ENCODE measurements around the gene TSC2.
"Not testable (repeated sequence)": the region's sequence is repeated elsewhere in the genome, so short reads cannot be mapped to it uniquely, and the experiment has no call there.

TSC2 gene

DNA sequence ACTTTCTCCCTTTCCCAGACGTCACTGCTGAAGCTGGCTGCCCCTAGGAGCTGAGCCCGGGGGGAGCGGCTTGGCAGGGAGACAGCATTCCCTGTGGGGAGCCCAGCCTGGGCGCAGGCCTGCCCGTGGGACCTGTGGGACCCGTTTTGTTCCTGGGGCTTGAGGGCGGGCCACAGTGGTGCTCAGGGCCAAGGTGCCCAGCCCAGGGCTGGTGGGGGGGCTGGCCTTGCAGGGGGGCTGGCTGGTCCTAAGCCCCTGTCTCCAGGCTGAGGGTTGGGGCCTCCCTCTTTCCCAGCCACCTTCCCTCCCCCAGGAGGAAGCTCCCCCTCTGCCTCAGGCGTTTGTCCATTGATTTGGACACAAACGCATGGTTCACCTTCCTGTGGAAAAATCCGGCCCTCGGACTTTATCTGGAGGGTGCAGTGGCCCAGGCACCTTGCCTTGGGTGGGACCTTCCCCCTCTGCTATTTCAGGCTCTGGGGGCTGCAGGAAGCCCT is 16.7 kb upstream of the TSC2 start:
- DNase-seq = no peak

DNA sequence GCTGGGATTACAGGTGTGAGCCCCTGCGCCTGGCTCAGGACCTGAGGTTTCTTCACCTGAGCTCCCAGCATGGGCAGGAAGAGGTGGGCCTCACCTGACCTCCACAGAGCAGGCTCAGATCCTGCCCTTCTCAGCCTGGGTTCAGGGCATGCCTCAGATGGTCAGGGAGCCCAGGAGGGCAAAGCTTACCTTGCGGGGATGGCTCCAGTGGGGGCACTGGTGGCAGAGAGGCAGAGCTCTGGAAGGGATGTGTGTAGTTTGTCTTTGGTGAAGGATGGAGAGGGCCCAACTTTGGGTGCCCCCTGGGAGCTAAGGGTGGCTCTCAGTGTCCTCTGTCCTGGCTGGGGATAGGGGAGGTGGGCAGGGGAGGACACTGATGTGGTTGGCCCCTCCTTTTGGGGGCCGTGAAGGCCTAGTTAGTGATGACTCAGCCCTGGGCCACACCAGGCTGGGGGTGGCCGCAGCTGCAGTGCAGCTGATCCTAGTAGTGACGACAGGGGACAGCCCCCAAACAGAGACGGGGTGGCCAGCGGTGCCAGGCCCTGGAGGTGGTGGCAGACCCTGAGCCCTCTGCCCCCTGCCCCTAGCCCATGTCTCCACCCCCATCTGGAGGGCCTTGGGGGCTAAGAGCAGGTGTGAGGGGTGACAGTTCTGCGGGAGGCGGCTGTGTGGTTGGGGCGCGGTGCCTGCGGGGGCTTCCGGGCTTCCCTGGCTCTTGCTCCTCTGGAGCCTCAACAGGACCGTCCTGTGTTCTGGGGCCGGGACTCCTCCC is 15.3 kb upstream of the TSC2 start:
- no peak for DNase-seq

DNA sequence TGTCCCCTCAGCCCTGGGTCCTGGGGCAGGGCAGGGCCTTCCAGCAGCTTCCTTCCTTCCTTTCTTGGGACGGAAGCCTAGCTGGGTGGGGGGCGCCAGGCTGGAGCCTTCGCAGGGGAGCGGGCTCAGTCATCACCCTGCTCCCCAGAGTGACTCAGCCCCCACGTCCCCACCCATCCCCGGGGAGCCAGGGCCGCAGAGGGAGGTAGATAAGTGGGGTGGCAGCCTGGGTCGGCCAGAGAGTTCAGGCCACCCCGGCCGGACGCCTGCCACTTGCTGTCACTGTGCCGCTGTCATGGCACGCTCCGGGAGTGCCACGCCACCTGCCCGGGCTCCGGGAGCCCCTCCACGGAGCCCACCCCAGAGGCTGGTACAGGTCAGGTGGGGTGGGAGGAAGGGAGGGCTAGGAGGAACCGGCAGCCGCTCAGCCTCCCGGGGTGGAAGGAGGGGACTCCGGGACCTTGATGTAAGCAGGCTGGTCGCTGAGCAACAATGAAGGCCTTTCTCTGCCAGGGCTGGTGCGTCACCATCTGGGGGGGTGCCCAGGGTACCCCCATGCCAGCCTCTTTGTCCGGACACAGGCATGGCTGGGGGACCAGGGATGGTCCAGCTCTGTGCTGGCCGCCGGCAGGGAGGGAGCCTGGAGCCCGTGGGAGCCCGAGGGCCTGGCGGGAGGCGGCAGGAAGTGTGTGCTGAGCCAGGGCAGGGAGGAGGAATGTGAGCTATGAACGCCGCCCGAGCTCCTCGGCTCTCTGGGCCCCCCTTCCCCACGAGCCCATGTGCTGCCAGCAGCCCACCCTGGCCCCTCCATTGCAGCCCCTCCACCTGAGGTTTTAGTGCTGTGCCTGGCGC is 14.5 kb upstream of the TSC2 start:
- DNase-seq = no peak

DNA sequence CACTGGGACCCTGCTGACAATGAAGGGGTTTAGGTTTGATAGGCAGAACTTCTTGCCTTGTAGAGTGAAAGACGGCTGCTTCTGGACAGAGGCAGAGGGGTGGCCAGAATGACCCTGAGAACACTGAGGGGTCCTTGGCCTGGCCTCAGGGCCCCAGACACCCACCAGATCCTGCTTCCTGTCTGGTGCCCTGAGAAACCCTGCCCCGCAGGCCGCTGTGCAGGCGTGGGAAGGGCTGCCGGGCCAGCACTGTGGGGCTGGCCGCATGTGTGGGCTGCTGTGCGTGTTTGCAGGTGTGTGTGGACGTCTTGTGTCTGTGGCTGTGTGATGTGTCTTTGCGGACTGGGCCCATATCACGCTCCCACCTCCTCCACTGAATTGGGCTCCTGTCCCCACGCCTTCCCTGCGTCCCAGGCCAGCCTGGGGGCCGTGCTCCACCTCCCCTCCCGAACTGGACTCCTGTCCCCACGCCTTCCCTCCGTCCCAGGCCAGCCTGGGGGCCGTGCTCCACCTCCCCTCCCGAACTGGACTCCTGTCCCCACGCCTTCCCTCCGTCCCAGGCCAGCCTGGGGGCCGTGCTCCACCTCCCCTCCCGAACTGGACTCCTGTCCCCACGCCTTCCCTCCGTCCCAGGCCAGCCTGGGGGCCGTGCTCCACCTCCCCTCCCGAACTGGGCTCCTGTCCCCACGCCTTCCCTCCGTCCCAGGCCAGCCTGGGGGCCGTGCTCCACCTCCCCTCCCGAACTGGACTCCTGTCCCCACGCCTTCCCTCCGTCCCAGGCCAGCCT is 13.7 kb upstream of the TSC2 start:
- DNase-seq = not testable (repeated sequence)

DNA sequence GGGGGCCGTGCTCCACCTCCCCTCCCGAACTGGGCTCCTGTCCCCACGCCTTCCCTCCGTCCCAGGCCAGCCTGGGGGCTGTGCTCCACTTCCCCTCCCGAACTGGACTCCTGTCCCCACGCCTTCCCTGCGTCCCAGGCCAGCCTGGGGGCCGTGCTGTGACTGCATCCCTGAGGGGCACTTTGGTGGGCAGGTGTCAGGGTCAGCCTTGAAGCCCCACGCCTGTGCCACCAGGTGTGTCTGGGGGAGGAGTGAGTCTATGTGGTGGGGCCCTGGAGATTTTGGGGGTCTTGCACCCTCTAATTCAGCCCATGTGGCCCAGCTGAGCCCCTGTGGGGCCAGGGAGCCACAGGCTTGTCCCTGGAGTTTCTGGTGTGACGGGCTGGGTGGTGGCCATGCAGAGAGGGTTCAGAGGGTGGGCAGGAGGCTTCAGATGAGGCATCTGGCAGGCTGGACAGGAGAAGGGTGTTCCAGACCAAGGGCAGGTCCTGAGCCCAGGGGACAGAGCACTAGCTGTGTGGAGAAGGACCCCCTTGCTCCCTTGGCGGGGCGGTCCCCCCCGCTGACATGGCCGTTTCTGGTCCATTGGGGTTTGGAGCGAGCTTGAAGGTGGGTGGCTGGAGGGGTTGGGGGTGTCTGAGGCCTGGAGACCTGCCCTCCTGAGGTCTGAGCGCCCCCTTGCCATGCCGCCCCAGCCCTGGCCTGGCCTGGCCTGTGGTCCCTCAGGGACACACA is 12.9 kb upstream of the TSC2 start:
- DNase-seq = no peak

DNA sequence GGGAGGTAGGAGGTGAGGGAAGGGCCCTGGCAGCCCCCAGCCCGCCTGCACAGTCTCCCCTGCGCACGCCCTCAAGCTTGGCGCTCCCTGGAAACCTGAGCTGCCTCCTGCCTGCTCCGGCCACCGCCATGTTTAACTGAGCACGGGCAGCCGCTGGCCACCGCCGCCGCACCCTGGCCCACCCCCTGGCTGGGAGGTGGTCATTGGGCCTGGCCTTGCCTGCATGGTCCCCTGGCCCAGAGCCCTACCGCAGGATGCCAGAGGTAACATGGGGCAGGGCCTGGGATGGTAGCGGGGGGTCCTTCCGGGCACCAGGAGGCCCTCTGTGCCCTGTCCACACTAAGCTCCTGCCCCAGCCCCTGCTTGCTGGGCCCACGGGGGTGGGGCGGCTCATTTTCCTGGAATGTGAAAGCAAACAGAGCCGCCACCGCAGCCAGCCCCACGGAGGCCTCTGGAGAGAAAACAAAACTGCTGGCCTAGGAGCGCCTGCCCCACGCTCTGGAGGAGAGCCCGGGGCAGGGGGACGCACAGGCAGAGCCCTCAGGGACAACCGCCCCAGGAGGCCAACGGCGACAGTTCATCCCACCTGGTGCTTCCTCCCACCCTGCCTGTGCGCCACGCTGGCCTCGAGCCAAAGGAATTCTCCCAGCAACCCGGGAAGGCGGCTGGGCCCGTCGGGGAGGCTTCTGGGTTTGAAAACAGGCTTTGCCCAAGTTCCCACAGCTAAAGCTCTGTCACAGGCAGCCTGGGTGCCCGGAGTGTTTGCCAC is 12.2 kb upstream of the TSC2 start:
- no peak for DNase-seq

DNA sequence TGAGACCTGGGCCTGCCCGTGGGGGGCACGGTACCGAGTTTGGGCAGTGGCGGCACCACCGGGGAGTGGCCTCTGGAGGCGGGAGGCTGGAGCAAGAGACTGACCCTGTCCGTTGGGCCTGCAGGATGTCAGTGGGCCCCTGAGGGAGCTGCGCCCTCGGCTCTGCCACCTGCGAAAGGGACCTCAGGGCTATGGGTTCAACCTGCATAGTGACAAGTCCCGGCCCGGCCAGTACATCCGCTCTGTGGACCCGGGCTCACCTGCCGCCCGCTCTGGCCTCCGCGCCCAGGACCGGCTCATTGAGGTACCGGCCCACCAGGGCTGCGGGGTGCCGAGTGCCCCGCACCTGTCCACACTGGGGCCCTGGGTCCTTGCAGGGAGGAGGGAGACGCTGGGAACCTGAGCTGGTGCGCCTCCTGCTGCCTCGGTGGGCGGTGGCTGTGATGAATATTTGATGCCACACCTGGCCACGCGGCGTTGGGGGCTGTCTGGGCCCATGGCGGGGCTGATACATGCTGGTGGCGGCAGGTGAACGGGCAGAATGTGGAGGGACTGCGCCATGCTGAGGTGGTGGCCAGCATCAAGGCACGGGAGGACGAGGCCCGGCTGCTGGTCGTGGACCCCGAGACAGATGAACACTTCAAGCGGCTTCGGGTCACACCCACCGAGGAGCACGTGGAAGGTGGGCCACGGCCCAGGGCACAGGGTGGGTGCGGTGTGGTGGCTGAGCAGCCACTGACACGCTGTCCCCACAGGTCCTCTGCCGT is 11.4 kb upstream of the TSC2 start:
- DNase-seq = no peak

DNA sequence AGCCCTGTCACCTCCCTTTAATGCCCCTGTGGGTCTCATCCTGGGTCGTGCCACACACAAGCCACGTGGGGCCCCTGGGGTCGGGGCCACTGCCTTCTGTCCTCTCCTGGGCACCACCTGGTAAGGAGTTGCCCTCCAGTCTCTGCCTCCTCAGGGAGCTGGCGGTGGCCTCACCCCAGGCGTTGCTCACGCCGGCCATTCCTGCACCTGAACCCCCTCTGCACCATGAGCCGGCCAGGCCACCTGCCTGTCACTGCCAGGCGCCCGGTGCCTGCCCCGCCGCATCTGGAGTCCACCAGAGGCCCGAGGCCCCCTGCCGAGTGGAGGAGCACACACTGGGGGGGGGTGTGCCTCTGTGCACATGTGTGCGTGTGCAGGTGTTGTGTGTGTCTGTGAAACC is 10.7 kb upstream of the TSC2 start:
- no peak for DNase-seq

DNA sequence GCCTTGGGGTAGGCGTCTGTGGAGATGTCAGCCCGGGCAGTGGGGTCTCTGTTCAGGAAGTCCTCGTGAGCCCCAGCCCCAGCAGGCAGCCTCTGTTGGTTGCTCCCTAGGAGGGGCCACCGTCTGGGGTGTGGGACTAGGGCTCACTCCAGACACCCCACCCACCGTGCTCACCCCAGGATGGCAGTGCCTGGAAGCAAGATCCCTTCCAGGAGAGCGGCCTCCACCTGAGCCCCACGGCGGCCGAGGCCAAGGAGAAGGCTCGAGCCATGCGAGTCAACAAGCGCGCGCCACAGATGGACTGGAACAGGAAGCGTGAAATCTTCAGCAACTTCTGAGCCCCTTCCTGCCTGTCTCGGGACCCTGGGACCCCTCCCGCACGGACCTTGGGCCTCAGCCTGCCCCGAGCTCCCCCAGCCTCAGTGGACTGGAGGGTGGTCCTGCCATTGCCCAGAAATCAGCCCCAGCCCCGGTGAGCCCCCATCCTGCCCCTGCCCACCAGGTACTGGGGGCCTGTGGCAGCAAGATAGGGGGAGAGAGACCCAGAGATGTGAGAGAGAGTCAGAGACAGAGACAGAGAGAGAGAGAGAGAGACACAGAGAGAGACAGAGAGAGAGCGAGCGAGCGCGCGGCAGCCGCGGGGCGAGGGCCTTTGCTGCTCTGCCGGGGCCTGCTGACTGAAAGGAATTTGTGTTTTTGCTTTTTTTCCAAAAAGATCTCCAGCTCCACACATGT is 10.0 kb upstream of the TSC2 start:
- DNase-seq = no peak

DNA sequence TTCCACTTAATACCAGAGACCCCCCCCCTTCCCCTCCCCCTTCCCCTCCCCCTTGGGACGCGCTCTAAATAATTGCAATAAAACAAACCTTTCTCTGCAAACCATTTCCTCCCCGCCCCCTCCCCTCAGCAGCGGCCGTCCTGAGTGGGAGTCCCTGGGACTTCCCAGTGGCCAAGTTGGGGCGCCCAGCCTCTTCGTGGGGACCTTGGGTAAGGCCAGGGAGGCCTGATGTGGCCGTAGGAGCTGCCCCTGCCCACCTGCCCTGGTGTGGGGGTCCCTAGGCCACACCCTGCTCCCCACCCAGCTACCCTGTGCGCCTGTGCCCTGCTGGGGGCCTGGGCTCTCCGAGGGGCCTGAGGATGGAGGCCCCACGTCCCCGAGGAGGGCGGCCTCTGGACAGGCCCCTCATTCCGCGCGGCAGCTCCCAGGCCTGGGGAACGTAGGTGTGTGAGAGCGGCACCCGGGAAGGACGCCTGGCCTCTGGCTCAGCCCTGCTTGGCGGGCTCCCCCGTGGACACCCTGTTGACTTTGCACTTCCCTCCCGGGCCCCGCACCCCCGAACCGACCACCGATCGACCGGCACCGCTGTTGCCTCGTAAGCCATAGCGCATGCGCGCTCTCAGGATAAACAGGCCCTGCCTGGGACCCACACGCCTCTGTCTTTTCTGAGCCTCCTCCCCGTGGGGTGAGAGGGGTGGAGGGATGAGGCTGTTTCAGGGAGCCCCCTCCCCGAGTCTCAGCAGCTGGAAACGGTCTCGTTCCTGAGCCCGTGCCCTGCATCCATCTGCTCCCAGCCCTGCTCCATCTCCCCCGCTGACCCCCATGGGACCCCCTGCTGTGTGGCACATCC is 9.2 kb upstream of the TSC2 start:
- DNase-seq = no peak

DNA sequence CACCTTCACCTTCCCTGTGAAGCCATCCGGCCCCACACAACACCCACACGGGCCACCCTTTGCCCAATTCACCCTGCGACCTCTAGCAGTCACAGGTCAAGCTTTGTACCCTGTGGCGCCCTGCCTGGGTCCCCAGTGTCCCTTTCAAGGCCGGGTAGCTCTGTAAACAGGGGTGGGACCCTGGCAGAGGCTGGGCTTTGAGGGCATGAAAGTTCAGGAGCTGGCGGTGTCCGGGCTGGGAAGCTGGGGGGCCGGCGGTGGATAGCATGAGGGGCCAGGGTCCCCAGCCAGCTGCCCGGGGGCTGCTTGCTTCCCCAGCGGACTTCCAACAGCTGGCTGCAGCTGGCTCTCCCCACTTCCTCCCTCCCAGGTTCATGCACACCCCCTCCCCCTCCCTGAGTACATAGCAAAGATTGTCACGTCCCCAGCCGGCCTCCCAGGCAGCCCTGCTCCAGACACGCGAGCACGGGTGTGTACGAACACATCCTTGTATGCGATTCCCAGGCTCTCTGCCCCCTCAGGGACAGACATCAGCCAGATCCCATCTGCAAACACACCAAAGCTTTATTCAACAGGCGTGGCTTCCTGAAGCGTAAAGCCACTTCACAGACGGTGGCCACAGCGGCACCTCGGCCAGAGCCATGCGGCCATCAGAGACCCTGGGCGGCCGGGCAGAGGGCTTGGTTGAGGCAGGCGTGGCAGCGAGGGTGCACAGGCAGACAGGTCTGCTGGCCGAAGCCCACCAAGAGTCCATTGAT is 8.3 kb upstream of the TSC2 start:
- no peak for DNase-seq

DNA sequence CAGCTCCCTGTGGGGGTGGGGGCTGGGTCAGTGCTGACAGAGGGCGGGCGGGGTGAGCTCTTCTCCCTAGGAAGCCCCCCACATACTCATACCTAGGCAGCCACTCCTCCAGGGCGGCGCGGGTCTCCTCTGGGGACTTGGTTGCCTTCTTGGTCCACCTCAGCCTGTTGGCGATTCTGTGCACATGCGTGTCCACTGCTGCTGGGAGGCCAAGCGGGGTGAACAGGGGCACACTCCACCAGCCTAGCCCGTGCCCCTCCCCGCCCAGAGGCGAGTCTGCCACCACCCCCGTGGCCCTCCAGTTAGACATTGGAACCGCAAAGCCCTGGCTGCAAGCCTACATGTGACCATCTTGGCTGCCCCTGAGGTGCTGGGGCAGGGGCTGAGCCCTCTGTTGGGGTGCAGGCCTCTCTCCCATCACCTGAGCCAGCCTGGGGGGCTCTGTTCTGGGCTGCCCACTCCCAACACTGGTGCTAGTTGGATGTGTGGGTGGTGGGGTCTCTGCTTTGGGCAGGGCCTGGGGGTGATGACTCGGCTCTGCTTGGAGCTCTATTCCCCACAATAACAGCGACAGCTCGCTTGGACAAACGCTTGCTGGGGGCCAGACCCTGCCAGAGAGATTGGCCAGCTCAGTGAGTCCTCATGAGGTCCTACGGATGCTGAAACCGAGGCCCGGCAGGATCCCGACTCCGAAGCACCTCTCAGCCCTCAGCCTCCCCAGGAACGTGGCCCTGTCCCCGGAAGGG is 7.6 kb upstream of the TSC2 start:
- no peak for DNase-seq

DNA sequence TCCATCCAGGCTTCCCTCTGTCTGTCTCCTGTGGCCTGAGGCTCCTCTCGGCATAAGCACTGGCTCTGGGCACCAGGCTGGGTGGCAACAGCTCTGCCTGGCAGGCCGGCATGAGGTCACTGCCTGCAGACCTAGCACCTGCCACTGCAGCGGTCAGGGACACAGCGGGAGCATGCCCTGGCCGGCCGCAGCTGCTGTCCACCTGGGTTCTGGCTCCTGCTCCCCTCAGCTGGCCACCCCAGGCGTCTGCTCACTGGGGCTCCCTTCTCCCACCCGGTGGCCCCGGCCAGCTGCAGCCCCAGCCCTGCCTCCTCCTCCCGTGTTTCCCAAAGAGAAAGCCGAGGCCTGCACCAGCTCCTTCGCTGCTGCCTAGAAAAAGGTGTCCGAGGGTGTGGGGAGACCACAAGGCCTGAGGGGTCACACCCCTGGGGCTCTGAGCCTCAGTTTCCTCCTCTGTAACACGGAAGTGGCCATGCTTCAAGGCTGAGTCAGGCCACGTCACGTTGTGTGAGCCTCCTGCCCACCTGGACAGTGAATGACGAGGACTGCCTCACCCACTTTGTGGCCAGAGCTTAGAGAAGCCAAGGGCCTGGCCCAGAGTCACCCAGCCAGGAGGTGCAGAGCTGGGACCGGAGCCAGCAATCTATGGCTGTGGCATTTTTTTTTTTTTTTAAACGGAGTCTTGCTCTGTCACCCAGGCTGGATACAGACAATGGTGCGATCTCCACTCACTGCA is 6.8 kb upstream of the TSC2 start:
- no peak for DNase-seq

DNA sequence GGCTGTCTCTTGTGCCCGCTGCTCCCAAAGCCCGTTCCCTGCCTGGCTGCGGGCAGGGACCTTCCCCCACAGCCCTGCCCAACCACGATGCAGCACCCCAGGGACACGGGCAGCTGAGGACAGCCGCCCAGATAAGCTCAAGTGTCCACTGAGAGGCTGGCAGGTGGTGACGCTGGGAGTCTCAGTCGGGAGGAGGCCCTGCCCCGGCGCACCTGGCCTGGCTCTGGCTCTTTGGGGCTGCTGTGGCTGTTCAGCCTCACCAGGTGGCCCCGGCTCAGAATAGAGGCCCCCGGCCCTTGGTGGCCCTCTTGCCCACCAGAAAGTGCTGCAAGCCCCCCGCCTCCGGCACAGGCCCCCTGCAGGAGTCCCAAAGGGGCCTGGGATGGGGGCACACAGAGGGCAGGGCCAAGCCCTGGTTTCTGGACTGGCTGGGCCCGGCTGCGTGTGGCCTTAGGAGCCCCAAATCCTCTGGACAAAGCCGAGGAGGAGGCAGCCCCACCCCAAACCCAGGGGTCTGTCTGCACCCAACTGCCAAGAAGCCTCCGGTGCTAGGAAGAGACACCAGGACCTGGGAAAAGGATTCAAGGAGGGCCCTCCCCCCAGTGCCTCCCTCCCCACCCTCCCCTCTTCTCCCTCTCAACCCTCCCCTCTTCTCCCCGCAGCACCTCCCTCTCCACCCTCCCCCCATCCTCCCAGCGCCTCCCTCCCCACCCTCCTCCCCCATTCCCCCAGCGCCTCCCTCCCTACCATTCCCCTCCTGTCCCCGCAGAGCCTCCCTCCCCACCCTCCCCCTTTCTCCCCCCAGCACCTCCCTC is 5.4 kb upstream of the TSC2 start:
- DNase-seq = no peak

DNA sequence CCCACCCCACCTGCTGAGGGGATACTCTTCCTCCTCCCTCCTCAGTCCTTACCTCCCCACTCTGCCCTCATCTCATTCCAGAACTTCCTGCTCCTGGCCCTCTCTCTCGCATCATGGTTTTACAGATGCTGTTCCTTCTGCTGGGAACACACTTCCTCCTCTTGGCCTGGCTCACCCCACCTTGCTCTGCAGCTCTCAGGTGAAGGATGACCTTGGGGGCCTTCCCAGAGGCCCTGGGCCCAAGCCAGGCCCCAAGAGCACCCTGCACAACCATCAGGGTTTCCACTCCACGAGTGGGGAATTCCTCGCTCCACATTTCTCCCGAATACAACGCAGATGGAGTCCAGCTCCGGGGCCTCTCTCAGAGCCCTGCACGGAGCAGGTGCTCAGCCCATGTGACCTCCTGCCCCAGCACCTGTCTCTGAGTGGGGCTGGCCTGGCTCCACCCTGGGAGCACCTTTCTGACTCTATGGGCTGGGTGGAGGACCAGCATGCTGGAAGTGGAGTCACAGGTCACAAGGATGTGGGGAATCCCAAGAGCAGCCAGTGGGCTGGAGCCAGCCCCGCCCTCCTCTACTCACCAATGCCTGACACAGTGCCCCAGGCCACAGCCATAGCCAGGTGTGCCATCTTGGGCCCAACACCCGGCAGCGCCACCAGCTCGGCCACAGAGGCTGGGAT is 4.7 kb upstream of the TSC2 start:
- DNase-seq = no peak
